GM21390 (cell line): Measurements from ENCODE around the gene USP5.

Experiments
- ATAC-seq: cut with Tn5 transposase; IDR thresholded peaks from one replicate; pipeline ENCODE4 v1.9.1; 2021; ENCODE audit not compliant: unreplicated experiment

USP5 gene

DNA sequence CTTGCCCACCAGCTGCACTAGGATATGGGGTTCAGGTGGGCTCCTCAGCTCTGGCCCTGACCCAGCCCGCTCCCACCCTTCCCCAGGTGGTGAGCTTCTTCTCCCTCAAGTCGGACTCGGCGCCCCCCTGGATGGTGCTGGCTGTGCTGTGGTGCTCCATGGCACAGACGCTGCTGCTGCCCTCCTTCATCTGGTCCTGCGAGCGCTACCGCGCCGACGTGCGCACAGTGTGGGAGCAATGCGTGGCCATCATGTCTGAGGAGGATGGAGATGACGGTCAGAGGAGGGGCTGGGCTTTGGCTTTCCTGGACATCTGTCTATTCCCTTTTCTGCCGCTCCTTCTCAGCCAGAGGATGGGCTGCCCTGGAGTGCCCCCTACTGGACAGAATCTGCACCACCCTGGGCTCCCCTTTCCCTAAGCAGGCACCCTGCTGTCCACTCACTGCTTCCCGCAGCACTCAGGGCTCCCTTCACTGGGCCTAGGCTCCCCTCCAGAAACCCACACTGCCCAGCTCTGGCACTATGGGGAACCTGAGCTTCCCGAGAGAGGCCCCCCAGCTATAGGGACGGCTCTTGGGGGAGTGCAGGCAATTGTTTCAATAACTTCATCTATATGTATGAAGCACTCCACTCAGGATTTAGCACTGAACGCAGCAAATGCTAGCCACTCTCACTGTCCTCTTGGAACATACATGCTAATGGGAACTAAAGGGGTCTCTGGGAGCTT, 26.4 kb upstream of the USP5 start:
- ATAC-seq: no peak

DNA sequence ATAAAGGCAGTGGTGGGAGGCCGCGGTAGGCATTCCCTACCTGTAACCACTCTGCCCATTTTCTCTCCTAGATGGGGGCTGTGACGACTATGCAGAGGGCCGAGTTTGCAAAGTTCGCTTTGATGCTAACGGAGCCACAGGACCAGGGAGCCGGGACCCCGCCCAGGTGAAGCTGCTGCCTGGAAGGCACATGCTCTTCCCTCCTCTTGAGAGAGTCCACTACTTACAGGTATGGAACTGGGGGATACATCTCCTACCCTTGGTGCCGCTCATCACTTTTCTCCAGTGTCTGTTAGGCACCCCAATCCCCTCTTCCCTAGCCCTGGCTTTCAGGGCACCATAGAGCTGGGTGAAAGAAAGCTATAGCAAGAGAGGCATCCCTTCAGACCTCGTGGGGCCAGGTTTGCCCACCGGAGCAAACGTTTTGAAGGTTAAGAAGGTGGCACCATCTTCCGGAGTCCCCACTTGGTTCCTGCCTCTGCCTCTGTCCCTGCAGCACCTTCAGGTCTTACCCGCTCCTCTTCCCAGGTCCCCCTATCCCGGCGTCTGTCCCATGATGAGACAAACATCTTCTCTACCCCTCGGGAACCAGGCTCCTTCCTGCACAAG, 25.7 kb upstream of the USP5 start:
- no peak for ATAC-seq

DNA sequence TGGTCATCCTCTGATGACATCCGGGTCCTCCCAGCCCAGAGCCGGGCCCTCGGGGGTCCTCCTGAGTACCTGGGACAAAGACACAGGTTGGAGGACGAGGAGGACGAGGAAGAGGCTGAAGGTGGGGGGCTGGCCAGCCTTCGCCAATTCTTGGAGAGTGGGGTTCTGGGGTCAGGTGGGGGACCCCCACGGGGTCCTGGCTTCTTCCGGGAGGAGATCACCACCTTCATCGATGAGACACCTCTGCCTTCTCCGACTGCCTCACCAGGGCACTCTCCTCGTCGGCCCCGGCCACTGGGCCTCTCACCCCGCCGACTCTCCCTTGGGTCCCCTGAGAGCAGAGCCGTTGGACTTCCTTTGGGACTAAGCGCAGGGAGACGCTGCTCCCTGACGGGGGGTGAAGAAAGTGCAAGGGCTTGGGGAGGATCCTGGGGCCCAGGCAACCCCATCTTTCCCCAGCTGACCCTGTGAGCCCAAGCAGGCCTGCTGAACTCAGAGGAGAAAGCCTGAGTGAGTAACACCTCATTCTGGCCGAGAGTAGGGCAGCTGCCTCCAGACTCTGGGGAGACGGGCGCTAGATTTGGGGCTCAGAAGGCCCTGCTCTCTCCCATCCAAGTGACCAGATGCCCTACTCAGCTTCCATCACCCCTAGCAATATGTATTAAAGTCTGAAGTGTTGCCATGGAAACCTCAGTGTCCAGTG, 25.1 kb upstream of the USP5 start:
- ATAC-seq: no peak

DNA sequence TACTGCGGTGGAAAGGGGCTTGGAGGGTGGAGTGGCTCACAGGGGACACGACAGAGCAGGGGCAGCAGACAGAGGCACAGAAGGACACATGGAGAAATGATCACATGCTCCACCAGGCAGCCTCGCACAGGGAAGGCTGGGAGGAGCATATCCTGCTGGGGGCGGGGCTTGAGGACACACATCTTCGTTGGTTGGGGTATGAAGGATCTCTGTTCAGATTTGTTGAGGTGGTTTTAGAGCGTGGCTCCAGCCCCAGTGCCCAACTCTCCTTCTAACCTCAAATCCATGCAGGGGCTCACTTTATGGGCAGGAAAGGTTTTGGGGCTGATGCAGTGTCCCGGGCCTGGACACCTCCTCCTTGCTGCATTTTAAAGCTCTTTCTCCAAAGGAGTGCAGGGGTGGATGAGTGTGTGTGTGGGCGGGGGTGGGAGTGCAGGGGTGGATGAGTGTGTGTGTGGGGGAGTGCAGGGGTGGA, 24.5 kb upstream of the USP5 start:
- ATAC-seq: no peak

DNA sequence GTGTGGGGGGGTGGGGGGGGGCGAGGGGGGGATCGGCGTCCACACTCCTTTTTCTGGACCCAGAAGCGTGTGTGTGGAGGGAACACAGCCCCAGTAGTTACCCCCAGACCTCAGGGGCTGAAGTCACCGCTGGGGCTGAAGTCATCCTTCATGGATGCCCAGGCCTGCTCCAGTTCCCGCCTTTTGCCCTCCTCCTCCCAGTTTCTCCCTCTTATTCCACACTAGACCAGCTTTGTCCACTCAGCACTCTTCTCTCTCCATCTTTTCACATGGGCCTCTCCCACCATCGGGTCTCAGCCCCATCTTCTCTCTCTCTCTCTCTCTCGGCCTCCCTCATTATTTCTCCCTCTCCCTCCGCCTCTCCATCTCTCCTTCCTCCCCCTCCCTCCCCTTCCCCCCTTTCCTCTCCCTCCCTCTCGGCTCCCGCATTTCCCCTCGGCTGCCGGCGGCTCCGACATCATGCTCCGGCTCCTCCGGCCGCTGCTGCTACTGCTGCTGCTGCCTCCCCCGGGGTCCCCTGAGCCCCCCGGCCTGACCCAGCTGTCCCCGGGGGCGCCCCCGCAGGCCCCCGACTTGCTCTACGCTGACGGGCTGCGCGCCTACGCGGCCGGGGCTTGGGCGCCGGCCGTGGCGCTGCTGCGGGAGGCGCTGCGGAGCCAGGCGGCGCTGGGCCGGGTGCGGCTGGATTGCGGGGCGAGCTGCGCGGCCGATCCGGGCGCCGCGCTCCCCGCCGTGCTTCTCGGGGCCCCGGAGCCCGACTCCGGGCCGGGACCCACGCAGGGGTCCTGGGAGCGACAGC, 23.8 kb upstream of the USP5 start, which contains the start of gene P3H3:
P3H3 (plus strand) TSS at position 426 of the 799 bp plus-strand sequence; CDS start at position 460, 34 bp downstream.
- no peak for ATAC-seq

DNA sequence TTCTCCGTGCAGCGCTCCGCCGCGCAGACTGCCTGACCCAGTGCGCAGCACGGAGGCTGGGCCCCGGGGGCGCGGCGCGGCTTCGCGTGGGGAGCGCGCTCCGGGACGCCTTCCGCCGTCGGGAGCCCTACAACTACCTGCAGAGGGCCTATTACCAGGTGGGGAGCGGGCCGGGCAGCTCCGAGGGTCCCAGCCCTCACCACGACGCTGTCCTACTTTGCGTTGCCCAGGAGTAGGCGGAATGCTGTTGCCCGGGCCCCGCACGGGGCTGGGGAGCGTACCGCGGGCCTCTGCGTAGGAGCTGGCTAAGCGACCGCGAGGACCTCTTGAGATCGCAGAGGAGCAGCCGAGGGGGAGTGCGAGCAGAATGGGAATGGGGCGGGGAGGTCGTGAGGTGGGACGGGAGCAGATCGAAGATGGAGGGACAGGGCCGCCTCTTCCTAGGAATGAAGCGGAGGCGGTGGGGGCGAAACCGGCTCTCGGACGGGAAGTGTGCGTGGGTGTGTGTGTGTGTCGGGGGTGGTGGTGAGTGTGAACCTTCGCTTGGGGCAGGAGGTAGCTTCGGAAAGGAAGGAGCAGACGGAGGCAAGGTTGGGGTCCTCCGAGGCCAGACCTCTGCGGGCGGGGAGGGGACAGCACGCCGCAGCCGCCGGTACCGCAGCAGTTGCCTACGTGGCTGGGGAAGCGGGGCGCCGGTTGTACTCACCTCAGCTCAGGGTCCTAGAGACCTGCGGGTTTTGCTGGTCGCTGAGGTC, 23.0 kb upstream of the USP5 start:
- no peak for ATAC-seq

DNA sequence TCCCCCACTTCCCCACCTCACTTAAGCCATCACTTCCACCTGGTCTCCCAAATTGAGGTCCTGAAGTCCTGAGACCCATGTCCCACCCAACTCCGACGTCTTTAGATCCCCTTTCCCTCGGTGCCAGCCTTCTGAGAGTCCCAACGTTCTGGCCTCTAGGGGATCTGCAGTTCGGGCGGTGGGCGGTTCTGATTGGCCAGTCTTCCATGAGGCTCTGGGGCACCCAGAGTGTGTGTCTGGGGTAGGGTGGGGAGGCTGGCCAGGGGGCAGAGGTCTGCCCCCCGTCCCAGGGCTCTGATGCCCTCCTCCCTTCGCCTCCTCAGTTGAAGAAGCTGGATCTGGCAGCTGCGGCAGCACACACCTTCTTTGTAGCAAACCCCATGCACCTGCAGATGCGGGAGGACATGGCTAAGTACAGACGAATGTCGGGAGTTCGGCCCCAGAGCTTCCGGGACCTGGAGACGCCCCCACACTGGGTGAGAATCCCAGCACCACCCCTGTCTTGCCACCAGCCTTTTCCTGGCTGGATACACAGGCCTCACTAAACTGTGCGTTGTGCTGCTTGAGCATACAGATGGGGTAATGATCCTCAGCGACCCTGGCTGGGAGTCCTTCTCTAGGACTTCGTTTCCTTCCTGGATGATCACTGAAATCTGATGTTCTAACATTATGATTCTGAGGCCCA, 22.3 kb upstream of the USP5 start:
- no peak for ATAC-seq

DNA sequence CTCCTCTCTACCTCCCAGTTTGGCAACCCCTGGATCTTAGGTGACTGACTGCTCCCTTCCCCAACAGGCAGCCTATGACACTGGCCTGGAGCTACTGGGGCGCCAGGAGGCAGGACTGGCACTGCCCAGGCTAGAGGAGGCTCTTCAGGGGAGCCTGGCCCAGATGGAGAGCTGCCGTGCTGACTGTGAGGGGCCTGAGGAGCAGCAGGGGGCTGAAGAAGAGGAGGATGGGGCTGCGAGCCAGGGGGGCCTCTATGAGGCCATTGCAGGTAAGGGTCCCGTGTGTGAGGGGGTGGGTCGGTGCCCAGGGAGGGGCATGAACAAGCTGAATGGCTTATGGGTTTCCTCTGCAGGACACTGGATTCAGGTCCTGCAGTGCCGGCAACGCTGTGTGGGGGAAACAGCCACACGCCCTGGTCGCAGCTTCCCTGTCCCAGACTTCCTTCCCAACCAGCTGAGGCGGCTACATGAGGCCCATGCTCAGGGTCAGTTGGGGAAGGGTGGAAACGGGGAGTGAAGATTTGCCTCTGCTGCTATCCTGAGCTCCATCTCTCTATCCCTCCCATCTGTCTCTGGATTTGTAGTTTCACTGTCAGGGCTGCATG, 21.6 kb upstream of the USP5 start:
- no peak for ATAC-seq

DNA sequence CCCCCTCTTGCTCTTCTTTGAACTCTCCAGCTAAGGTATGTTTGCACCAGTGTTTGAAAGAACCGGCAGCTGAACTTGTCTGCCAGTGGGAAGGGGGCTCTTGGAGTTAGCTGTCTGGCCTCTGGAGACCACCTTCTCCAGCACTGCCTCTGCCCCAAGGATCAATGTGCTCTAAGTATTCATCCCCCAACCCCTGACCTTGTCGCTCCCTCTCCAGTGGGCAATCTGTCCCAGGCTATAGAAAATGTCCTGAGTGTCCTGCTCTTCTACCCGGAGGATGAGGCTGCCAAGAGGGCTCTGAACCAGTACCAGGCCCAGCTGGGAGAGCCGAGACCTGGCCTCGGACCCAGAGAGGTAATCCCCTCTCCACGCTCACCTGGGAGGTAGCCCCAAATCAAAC, 21.0 kb upstream of the USP5 start:
- no peak for ATAC-seq

DNA sequence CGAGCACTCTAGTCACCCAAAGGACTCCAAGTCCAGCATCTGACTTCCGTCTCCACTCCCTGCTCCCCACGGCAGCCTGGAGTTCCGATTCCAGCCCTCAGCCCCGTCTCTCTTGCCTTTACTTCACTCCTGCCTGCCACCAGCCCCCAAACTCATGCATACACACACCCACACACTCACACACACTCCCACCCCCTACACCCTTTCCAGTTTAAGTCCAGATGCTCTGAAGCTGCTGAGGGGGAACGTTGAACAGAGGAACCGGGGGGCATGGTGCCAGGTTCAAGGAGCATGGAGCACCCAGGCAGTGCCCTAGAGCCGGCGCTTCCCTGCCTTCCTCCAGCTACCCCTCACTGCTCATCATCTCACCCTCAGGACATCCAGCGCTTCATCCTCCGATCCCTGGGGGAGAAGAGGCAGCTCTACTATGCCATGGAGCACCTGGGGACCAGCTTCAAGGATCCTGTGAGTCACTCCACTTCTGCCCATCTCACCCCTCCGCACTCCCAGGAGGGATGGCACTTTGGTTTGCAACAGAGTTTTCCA, 20.4 kb upstream of the USP5 start:
- no peak for ATAC-seq

DNA sequence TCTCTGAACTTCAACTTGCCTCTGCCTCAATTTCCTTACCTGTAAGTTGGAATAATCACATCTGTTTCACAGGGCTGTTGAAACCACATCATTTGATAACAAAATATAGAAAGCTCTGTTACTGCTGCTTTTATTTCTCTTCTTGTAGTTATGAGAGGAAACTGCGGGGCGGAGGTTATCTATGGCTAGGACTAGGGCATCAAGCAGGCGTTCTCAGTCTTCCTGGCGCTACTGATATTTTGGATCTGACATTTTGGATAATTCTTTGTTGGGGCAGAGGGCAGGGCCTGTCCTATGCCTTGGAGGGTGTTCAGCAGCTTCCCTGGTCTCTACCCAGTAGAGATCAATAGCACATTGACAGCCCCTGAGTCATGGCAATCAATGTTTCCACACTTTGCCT, 19.8 kb upstream of the USP5 start:
- ATAC-seq: no peak

DNA sequence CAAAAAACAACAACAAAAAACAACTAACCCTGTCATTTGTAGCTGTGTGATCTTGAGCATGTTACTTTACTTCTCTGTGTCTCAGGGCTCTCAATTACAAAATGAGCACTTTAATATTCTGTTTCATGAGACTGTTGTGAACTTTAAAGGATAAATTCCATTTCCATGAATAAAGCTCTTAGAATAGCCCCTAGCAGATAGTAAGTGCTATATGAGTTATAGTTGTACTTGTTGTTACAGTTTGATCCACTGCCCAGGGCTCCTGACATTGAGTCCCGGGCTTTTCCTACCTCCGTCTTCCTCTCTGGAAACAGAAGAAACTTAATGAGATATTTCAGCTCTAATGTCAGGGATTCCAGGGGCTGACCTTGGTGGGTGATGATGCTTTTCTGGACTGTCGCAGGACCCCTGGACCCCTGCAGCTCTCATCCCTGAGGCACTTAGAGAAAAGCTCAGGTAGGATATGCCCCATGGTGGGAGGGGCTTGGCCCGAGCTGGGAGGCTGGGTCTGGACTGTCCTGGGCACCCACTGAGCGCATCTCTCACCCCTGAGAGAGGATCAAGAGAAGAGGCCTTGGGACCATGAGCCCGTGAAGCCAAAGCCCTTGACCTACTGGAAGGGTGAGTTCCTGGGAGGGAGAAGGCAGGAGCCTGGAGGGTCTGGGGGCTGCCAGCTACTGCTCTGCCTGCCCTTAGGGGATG, 18.6 kb upstream of the USP5 start:
- ATAC-seq: no peak

DNA sequence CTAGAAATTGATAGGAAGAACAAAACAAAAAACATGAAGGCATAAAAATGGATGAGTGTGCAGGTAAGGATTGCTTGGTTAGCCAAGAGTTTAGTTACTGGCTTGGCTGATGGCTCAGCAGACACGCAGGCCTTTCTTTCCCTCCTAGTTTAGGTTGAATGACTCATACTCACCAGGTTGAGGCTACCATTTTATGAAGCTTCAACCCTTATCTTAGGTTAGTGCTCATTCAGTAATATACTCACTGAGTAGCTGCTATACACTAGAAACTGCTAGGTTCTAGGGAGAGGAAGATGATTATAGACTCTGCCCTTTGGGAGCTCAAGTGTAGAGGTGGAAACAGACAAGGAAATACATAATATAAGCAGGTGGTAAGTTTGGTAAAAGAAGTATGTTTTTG, 17.7 kb upstream of the USP5 start:
- ATAC-seq: no peak

DNA sequence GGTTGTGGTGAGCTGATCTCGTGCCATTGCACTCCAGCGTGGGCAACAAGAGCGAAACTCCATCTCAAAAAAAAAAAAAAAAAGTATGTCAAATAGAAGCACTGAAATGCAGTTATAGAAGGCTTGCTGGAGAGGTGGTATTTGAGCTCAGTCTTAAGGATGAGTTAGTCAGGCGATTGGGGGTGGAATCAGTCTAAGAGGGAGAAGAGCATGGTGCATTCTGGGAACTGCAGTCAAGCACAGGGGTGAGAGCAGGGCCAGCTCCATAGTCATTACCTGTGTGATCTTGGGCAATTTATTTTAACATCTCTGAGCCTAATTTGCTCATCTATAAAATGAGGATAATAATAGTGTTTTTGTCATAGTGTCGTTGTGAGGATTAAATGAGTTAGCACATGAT, 17.1 kb upstream of the USP5 start:
- no peak for ATAC-seq

DNA sequence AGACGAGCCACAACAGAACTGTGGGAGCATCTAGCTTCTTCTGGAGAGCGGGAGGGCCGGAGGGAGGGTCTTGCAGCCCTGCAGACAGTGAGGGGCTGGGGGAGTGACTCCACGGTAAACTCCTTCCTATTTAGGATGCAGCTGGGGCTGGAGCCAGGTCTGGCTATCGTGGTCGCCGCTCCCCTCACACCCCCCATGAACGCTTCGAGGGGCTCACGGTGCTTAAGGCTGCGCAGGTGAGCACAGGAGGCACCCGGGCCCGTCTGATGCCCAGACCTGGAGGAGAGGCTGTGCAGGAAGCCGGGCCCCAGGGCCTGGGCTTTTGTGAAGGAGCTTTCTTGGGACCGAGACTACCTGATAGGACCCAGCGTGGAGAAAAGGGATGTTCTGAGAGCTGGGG, 15.1 kb upstream of the USP5 start:
- no peak for ATAC-seq

DNA sequence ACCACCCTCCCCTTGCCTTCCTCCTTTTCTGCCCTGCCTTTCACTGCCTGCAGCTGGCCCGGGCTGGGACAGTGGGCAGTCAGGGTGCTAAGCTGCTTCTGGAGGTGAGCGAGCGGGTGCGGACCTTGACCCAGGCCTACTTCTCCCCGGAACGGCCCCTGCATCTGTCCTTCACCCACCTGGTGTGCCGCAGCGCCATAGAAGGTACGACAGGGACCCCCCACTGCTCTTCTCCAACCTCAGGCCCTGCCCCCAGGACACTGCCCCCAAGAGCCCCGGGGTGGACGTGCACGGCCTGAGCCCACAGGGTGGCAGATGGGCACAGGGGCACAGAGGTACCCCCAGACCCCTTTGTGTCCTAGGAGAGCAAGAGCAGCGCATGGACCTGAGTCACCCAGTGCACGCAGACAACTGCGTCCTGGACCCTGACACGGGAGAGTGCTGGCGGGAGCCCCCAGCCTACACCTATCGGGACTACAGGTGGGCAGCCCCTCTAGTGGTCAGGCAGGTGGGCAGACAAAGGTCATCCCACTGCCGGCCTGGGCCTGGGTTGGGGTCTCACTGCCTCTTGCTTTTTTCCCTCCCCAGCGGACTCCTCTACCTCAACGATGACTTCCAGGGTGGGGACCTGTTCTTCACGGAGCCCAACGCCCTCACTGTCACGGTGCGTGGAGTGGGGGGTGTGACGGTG, 14.4 kb upstream of the USP5 start:
- no peak for ATAC-seq

DNA sequence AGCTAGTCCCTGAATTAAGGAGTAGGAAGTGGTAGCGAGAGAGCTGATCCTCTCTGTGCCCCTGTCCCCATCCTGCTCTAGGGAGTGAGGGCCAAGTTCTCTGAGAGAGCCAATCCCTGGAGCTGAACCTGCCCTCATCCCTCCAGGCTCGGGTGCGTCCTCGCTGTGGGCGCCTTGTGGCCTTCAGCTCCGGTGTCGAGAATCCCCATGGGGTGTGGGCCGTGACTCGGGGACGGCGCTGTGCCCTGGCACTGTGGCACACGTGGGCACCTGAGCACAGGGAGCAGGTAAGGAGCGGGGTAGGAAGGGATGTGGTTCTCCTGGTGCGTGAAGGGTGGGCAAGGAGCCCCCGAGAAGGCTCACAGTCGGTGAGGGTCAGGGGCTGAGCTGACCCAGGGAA, 13.1 kb upstream of the USP5 start:
- ATAC-seq: no peak
